ENCODE data around the gene LIMS3. TPM values are rescaled to one million over a fixed set of nuclear protein-coding genes. Genes with fewer than 3 reads are reported as not detected.
"Not testable (repeated sequence)": the region's sequence is repeated elsewhere in the genome, so short reads cannot be mapped to it uniquely, and the experiment has no call there.

LIMS3 gene
- total RNA-seq, result 1 to 10 TPM; 2.6 to 5.4 (median 3.6) TPM

- H3K4me1 ChIP-seq, H3K4me3 ChIP-seq, H3K36me3 ChIP-seq, H3K27ac ChIP-seq, H3K27me3 ChIP-seq, H3K9me3 ChIP-seq: not testable (repeated sequence)
- peak; percentile 94 for ATAC-seq
- no CpG with 5 or more reads among the region's 28 CpGs for WGBS, 2 donors (ENCODE audit: low coverage in 1 of 2)
These were observed at the start of gene LIMS3 for GRCh38 chr2:109898462-109899336. TSS of gene LIMS3 (plus strand) at chr2:109898688. CDS start at chr2:109898729, 41 bp downstream.

GRCh38 chr2:109871129-109871751, 27.2 kb upstream of the LIMS3 start:
- ATAC-seq, result peak; percentile 73
- not testable (repeated sequence) for H3K27me3 ChIP-seq, H3K4me3 ChIP-seq, H3K36me3 ChIP-seq, H3K27ac ChIP-seq, H3K4me1 ChIP-seq, H3K9me3 ChIP-seq
- no CpG with 5 or more reads among the region's 8 CpGs for WGBS, 2 donors (ENCODE audit: low coverage in 1 of 2)

GRCh38 chr2:109876625-109877024, 21.9 kb upstream of the LIMS3 start:
- ATAC-seq, H3K4me3 ChIP-seq, H3K4me1 ChIP-seq, H3K27me3 ChIP-seq, H3K27ac ChIP-seq, H3K36me3 ChIP-seq, H3K9me3 ChIP-seq: not testable (repeated sequence)
- WGBS, 2 donors (ENCODE audit: low coverage in 1 of 2), result no CpG with 5 or more reads among the region's 3 CpGs

- no CpG with 5 or more reads among the region's 1 CpG for WGBS, 2 donors (ENCODE audit: low coverage in 1 of 2)
- not testable (repeated sequence) for H3K36me3 ChIP-seq, ATAC-seq, H3K27me3 ChIP-seq, H3K27ac ChIP-seq, H3K4me1 ChIP-seq, H3K9me3 ChIP-seq, H3K4me3 ChIP-seq
These were observed 16.4 kb upstream of the LIMS3 start for GRCh38 chr2:109882112-109882511.

- H3K27ac ChIP-seq, H3K9me3 ChIP-seq, ATAC-seq, H3K27me3 ChIP-seq, H3K36me3 ChIP-seq, H3K4me3 ChIP-seq, H3K4me1 ChIP-seq: not testable (repeated sequence)
- no CpG with 5 or more reads among the region's 4 CpGs for WGBS, 2 donors (ENCODE audit: low coverage in 1 of 2)
These were observed 10.1 kb upstream of the LIMS3 start for GRCh38 chr2:109888414-109888813.

- H3K27ac ChIP-seq, H3K4me3 ChIP-seq, H3K4me1 ChIP-seq, H3K9me3 ChIP-seq, ATAC-seq, H3K36me3 ChIP-seq, H3K27me3 ChIP-seq: not testable (repeated sequence)
- no CpG with 5 or more reads among the region's 4 CpGs for WGBS, 2 donors (ENCODE audit: low coverage in 1 of 2)
These were observed 8.6 kb upstream of the LIMS3 start for GRCh38 chr2:109889909-109890308.

GRCh38 chr2:109891024-109891423, 7.5 kb upstream of the LIMS3 start:
- H3K27me3 ChIP-seq, H3K27ac ChIP-seq, H3K9me3 ChIP-seq, H3K4me1 ChIP-seq, H3K4me3 ChIP-seq, H3K36me3 ChIP-seq, ATAC-seq: not testable (repeated sequence)
- WGBS, 2 donors (ENCODE audit: low coverage in 1 of 2), result no CpG with 5 or more reads among the region's 4 CpGs

- H3K9me3 ChIP-seq, H3K27me3 ChIP-seq, H3K27ac ChIP-seq, H3K36me3 ChIP-seq, H3K4me3 ChIP-seq, ATAC-seq, H3K4me1 ChIP-seq: not testable (repeated sequence)
- no CpG with 5 or more reads among the region's 7 CpGs for WGBS, 2 donors (ENCODE audit: low coverage in 1 of 2)
These were observed 4.8 kb upstream of the LIMS3 start for GRCh38 chr2:109893736-109894135.

GRCh38 chr2:109894141-109894540, 4.3 kb upstream of the LIMS3 start:
- H3K36me3 ChIP-seq, H3K9me3 ChIP-seq, ATAC-seq, H3K27me3 ChIP-seq, H3K4me1 ChIP-seq, H3K4me3 ChIP-seq, H3K27ac ChIP-seq: not testable (repeated sequence)
- no CpG with 5 or more reads among the region's 6 CpGs for WGBS, 2 donors (ENCODE audit: low coverage in 1 of 2)

GRCh38 chr2:109895090-109895869, 3.2 kb upstream of the LIMS3 start:
- H3K36me3 ChIP-seq, H3K4me1 ChIP-seq, ATAC-seq, H3K4me3 ChIP-seq, H3K27ac ChIP-seq, H3K9me3 ChIP-seq, H3K27me3 ChIP-seq: not testable (repeated sequence)
- whole genome bisulfite sequencing, 2 donors (ENCODE audit: low coverage in 1 of 2), result no CpG with 5 or more reads among the region's 3 CpGs

GRCh38 chr2:109896212-109896611, 2.3 kb upstream of the LIMS3 start:
- H3K9me3 ChIP-seq, H3K27me3 ChIP-seq, H3K4me3 ChIP-seq, H3K27ac ChIP-seq, H3K36me3 ChIP-seq, H3K4me1 ChIP-seq, ATAC-seq: not testable (repeated sequence)
- WGBS, 2 donors (ENCODE audit: low coverage in 1 of 2), result no CpG with 5 or more reads among the region's 4 CpGs

GRCh38 chr2:109897769-109898461, 573 bp upstream of the LIMS3 start:
- H3K9me3 ChIP-seq, H3K27me3 ChIP-seq, H3K4me3 ChIP-seq, H3K4me1 ChIP-seq, H3K36me3 ChIP-seq, H3K27ac ChIP-seq: not testable (repeated sequence)
- peak; percentile 38 for ATAC-seq
- WGBS, 2 donors (ENCODE audit: low coverage in 1 of 2), result no CpG with 5 or more reads among the region's 8 CpGs

- WGBS, 2 donors (ENCODE audit: low coverage in 1 of 2), result no CpG with 5 or more reads among the region's 8 CpGs
- not testable (repeated sequence) for H3K4me1 ChIP-seq, H3K9me3 ChIP-seq, H3K27me3 ChIP-seq, H3K36me3 ChIP-seq, H3K4me3 ChIP-seq, H3K27ac ChIP-seq
- peak; percentile 81 for ATAC-seq
These were observed 7.3 kb downstream of the LIMS3 start for GRCh38 chr2:109905796-109906195.

Data from gastroesophageal sphincter (tissue), 4 donors.